OCI-LY1 (cell line): Measurements from ENCODE around the gene IL18BP.

Source experiments
- H2AFZ ChIP-seq: fragments of 200-600 bp; sonication (generic), shearing (Covaris generic); 2 replicates; pipeline ENCODE4 v1.6.0; 2014; ENCODE audit warnings: antibody characterized with exemption, mild to moderate bottlenecking, low read length
- H3F3A ChIP-seq: fragments of 200-600 bp; sonication (generic), shearing (Covaris generic); 2 replicates; pipeline ENCODE4 v1.6.0; 2014; ENCODE audit warnings: mild to moderate bottlenecking, antibody characterized with exemption, low read length, moderate library complexity; ENCODE audit not compliant: insufficient read depth
- H3K27ac ChIP-seq: fragments of 200-600 bp; sonication (generic); 2 replicates; pipeline ENCODE4 v1.5.1; 2014; ENCODE audit warnings: low read length, mixed run types, mild to moderate bottlenecking, low read depth; ENCODE audit not compliant: poor library complexity, severe bottlenecking
- H3K27me3 ChIP-seq: fragments of 200-600 bp; sonication (generic); 2 replicates; pipeline ENCODE4 v1.6.0; 2014; ENCODE audit warnings: antibody characterized with exemption, mild to moderate bottlenecking, low read length, moderate library complexity; ENCODE audit not compliant: insufficient read depth
- H3K36me3 ChIP-seq: fragments of 200-600 bp; sonication (generic); 2 replicates; pipeline ENCODE4 v1.6.1; 2014; ENCODE audit warnings: mild to moderate bottlenecking, antibody characterized with exemption, low read length, moderate library complexity, mixed read lengths; ENCODE audit not compliant: insufficient read depth
- H3K4me1 ChIP-seq: fragments of 200-600 bp; sonication (generic); 2 replicates; pipeline ENCODE4 v1.5.1; 2014; ENCODE audit warnings: mild to moderate bottlenecking, low read length, moderate library complexity; ENCODE audit not compliant: insufficient read depth, severe bottlenecking
- H3K4me2 ChIP-seq: fragments of 200-600 bp; sonication (generic), shearing (Covaris generic); 2 replicates; pipeline ENCODE4 v1.6.1; 2014; ENCODE audit warnings: low read length
- H3K4me3 ChIP-seq: fragments of 200-600 bp; sonication (generic); 2 replicates; pipeline ENCODE4 v1.5.1; 2014; ENCODE audit warnings: low read length, low read depth, mild to moderate bottlenecking, mixed read lengths; ENCODE audit not compliant: poor library complexity, severe bottlenecking
- H3K79me2 ChIP-seq: fragments of 200-600 bp; shearing (Covaris generic); 2 replicates; pipeline ENCODE4 v1.6.1; 2016; ENCODE audit warnings: mixed run types, low read length, mixed read lengths; ENCODE audit not compliant: insufficient read depth
- H3K9ac ChIP-seq: fragments of 200-600 bp; sonication (generic), shearing (Covaris generic); 2 replicates; pipeline ENCODE4 v1.6.1; 2014; ENCODE audit warnings: mild to moderate bottlenecking, low read length, mixed read lengths
- H3K9me2 ChIP-seq: fragments of 200-600 bp; sonication (generic), shearing (Covaris generic); 2 replicates; pipeline ENCODE4 v1.6.1; 2014; ENCODE audit warnings: low read depth, mild to moderate bottlenecking, low read length, mixed read lengths
- H3K9me3 ChIP-seq: fragments of 200-600 bp; shearing (Covaris generic); 2 replicates; pipeline ENCODE4 v1.6.1; 2014; ENCODE audit warnings: low read length, mixed read lengths
- H4K20me1 ChIP-seq: fragments of 200-600 bp; sonication (generic), shearing (Covaris generic); 2 replicates; pipeline ENCODE4 v1.6.0; 2016; ENCODE audit warnings: mild to moderate bottlenecking, low read length; ENCODE audit not compliant: insufficient read depth
- EZH2 ChIP-seq: fragments of 200-600 bp; sonication (generic), shearing (Covaris generic); IDR thresholded peaks from 2 replicates; pipeline ENCODE4 v1.8.0; 2017; ENCODE audit warnings: borderline replicate concordance, mixed run types, mild to moderate bottlenecking, antibody characterized with exemption, low read length, moderate library complexity, mixed read lengths
- TF ChIP-seq, protein P1 (sequence below): fragments of 200-600 bp; sonication (generic), shearing (Covaris generic); IDR thresholded peaks from 2 replicates; pipeline ENCODE4 v1.5.1; 2017; ENCODE audit warnings: mild to moderate bottlenecking, antibody characterized with exemption, low read length, moderate library complexity, mixed read lengths

IL18BP gene

DNA sequence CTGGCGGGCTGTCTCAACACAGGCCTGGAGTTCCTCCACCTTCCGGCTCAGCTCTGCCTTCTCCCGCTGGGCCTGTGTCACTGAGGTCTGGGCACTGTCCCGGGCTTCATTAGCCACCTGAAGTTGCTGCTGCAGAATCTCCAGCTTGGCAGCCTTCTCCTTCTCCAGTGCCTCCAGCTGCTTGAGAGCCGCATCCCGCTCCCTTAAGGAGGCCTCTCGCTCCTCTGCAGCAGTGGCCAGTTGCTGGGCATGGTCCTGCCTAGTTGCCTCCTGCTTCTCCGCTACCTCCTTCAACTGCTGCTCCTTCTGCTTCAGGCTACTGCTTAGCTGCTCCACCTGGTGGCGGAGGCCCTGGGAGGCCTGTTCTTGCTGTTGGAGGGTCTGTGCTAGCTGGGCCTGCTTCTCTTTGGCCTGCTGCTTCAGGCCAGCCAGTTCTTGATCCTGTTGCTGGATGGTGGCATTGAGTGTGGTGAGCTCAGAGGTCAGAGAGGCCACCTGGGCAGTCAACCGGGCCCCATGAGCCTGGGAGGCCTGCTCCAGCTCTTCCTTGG, 16.9 kb downstream of the IL18BP start:
- Histone ChIP-seq H3K9me2 (no peaks in the 10 kb centered on the region), H2AFZ (no peak overlapping the region), H3K36me3 (peaks cover 100% of the 10 kb centered on the region), H3K27me3 (no peaks in the 10 kb centered on the region), H3K27ac (no peak overlapping the region), H4K20me1 (no peaks in the 10 kb centered on the region), H3K79me2 (no peaks in the 10 kb centered on the region), H3K4me3 (no peak overlapping the region), H3K4me2 (no peak overlapping the region), H3K9me3 (no peaks in the 10 kb centered on the region), H3F3A (no peaks in the 10 kb centered on the region), H3K9ac (no peak overlapping the region), H3K4me1 (no peaks in the 10 kb centered on the region)
- TF ChIP-seq EZH2: no peak
- TF ChIP-seq, protein P1, sequence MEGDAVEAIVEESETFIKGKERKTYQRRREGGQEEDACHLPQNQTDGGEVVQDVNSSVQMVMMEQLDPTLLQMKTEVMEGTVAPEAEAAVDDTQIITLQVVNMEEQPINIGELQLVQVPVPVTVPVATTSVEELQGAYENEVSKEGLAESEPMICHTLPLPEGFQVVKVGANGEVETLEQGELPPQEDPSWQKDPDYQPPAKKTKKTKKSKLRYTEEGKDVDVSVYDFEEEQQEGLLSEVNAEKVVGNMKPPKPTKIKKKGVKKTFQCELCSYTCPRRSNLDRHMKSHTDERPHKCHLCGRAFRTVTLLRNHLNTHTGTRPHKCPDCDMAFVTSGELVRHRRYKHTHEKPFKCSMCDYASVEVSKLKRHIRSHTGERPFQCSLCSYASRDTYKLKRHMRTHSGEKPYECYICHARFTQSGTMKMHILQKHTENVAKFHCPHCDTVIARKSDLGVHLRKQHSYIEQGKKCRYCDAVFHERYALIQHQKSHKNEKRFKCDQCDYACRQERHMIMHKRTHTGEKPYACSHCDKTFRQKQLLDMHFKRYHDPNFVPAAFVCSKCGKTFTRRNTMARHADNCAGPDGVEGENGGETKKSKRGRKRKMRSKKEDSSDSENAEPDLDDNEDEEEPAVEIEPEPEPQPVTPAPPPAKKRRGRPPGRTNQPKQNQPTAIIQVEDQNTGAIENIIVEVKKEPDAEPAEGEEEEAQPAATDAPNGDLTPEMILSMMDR: peak; percentile 54

DNA sequence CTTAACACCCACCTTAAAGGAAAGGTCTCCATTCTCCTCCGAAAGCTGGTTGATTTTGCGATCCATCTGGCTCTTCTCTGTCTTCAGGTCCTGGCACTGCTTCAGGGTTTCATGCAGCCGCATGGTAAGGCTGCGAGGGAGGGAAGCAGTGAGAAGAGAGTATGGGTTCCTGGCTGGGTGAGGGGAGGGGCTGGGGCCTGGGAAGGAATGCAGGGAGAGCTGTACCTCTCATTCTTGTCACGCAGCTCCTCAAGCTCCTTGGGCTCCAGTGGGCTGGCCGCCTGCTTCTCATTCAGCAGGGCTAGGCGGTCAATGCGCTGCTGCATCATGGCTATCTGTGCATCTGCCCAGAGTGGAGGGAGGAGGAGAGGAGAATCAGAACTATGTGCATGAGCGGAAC, 19.5 kb downstream of the IL18BP start:
- no peak overlapping the region for H3K4me2 ChIP-seq
- no peak overlapping the region for H2AFZ ChIP-seq
- H3K9ac ChIP-seq: no peak overlapping the region
- peaks cover 100% of the 10 kb centered on the region for H3K36me3 ChIP-seq
- no peaks in the 10 kb centered on the region for H3K9me3 ChIP-seq
- H3K27ac ChIP-seq: no peak overlapping the region
- no peaks in the 10 kb centered on the region for H3K27me3 ChIP-seq
- TF ChIP-seq EZH2: no peak
- TF ChIP-seq, protein P1: no peak
- no peaks in the 10 kb centered on the region for H3K9me2 ChIP-seq
- no peaks in the 10 kb centered on the region for H3K4me1 ChIP-seq
- H4K20me1 ChIP-seq: no peaks in the 10 kb centered on the region
- H3K79me2 ChIP-seq: no peaks in the 10 kb centered on the region
- no peak overlapping the region for H3K4me3 ChIP-seq
- no peaks in the 10 kb centered on the region for H3F3A ChIP-seq

DNA sequence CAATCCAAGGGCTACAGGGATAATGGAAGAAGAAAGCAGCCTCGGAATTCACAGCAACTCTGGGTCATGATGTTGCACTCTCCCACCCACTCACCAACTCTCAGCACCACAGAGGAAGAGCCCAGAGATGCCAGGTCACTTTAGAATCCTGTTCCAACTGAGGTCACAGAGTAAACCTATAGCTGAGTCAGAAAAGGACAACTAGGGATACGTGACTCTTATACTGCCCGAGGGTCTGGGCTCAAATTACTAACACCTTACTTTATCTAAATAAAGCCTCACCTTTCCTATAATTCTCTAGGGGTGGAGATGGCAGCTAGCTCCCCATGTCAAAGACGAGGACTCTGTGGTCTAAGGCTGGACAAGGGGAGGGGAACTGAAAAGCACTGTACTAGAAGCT, 24.6 kb downstream of the IL18BP start:
- Histone ChIP-seq H3F3A (no peaks in the 10 kb centered on the region), H3K9me3 (no peaks in the 10 kb centered on the region), H3K4me2 (no peak overlapping the region), H3K9ac (no peak overlapping the region), H3K79me2 (no peaks in the 10 kb centered on the region), H3K27me3 (no peaks in the 10 kb centered on the region), H3K27ac (no peak overlapping the region), H3K4me3 (no peak overlapping the region), H3K9me2 (no peaks in the 10 kb centered on the region), H4K20me1 (no peaks in the 10 kb centered on the region), H2AFZ (no peak overlapping the region), H3K4me1 (no peaks in the 10 kb centered on the region), H3K36me3 (peaks cover 93% of the 10 kb centered on the region)
- no peak for TF ChIP-seq EZH2
- TF ChIP-seq, protein P1: no peak
